WTC11 (cell line): Measurements from ENCODE around the gene PTK6. TPM values are rescaled to one million over a fixed set of nuclear protein-coding genes. Genes with fewer than 3 reads are reported as not detected.

Experiments used
- ATAC-seq: fragments of 200-7000 bp; cut with Tn5 transposase; 2 replicates; pipeline ENCODE4 v1.10.0; 2021; ENCODE audit warnings: mild to moderate bottlenecking, moderate library complexity
- CTCF ChIA-PET: fragments of 300-600 bp; sonication (Branson Sonifier 250); formaldehyde crosslinking; loops from one replicate; lab custom pipeline; 2021; ENCODE audit warnings: antibody characterized with exemption; lab: Charles Lee
- POLR2A ChIA-PET: fragments of 350-600 bp; sonication (Branson Sonifier 250); formaldehyde crosslinking; loops from one replicate; lab custom pipeline; 2021; ENCODE audit warnings: antibody characterized with exemption; lab: Charles Lee
- DNase-seq: peaks from one replicate; pipeline ENCODE4 v3.0.0; 2021; ENCODE audit warnings: low spot score
- H3K27ac Mint-ChIP-seq: 2 replicates; pipeline ENCODE4 v1.8.0; 2021; ENCODE audit warnings: mixed read lengths
- H3K27me3 Mint-ChIP-seq: 2 replicates; pipeline ENCODE4 v1.8.0; 2021; ENCODE audit warnings: low read depth, mild to moderate bottlenecking, moderate library complexity, mixed read lengths
- H3K36me3 Mint-ChIP-seq: 2 replicates; pipeline ENCODE4 v1.8.0; 2021; ENCODE audit warnings: mixed read lengths
- H3K4me1 Mint-ChIP-seq: 2 replicates; pipeline ENCODE4 v1.8.0; 2022; ENCODE audit warnings: mixed read lengths
- H3K4me3 Mint-ChIP-seq: 2 replicates; pipeline ENCODE4 v1.8.0; 2021; ENCODE audit warnings: mild to moderate bottlenecking, moderate library complexity, mixed read lengths
- H3K9me3 Mint-ChIP-seq: 2 replicates; pipeline ENCODE4 v1.8.0; 2021; ENCODE audit warnings: mixed read lengths
- AFF4 ChIP-seq: sonication (generic); formaldehyde crosslinking; IDR thresholded peaks from 2 replicates; pipeline ENCODE4 v1.8.1; 2023; ENCODE audit warnings: mild to moderate bottlenecking, missing genetic modification reagents, borderline replicate concordance
- ARID4B ChIP-seq: sonication (generic); formaldehyde crosslinking; IDR thresholded peaks from 2 replicates; pipeline ENCODE4 v1.8.0; 2023; ENCODE audit warnings: missing genetic modification reagents, mild to moderate bottlenecking, borderline replicate concordance
- ATF2 ChIP-seq: sonication (generic); formaldehyde crosslinking; IDR thresholded peaks from 2 replicates; pipeline ENCODE4 v1.8.1; 2022; ENCODE audit warnings: low read depth, missing genetic modification reagents, borderline replicate concordance
- E2F1 ChIP-seq: sonication (generic); formaldehyde crosslinking; IDR thresholded peaks from 2 replicates; pipeline ENCODE4 v1.8.0; 2022; ENCODE audit warnings: mild to moderate bottlenecking, missing genetic modification reagents
- EMX1 ChIP-seq: fragments of 250-450 bp; sonication (Bioruptor Pico); IDR thresholded peaks from 2 replicates; pipeline ENCODE4 v1.8.0; 2021; ENCODE audit warnings: mild to moderate bottlenecking
- ERG ChIP-seq: fragments of 250-450 bp; sonication (Bioruptor Pico); IDR thresholded peaks from 2 replicates; pipeline ENCODE4 v1.8.0; 2021; ENCODE audit warnings: mild to moderate bottlenecking
- FOXP1 ChIP-seq: sonication (generic); formaldehyde crosslinking; IDR thresholded peaks from 2 replicates; pipeline ENCODE4 v1.8.0; 2022; ENCODE audit warnings: missing genetic modification reagents, mild to moderate bottlenecking, moderate library complexity, borderline replicate concordance
- FOXP4 ChIP-seq: sonication (generic); formaldehyde crosslinking; IDR thresholded peaks from 2 replicates; pipeline ENCODE4 v1.8.0; 2022; ENCODE audit warnings: mild to moderate bottlenecking, missing genetic modification reagents
- GABPB1 ChIP-seq: sonication (generic); formaldehyde crosslinking; IDR thresholded peaks from 2 replicates; pipeline ENCODE4 v1.8.1; 2023; ENCODE audit warnings: mild to moderate bottlenecking, missing genetic modification reagents
- IRF2 ChIP-seq: sonication (generic); formaldehyde crosslinking; IDR thresholded peaks from 2 replicates; pipeline ENCODE4 v1.8.0; 2022; ENCODE audit warnings: low read depth, missing genetic modification reagents, borderline replicate concordance
- MLX ChIP-seq: sonication (generic); formaldehyde crosslinking; IDR thresholded peaks from 2 replicates; pipeline ENCODE4 v1.8.1; 2023; ENCODE audit warnings: mild to moderate bottlenecking, missing genetic modification reagents, moderate library complexity
- NR2C2 ChIP-seq: sonication (generic); formaldehyde crosslinking; IDR thresholded peaks from 2 replicates; pipeline ENCODE4 v1.8.0; 2022; ENCODE audit warnings: mild to moderate bottlenecking, missing genetic modification reagents
- OVOL2 ChIP-seq: fragments of 250-450 bp; sonication (Bioruptor Pico); IDR thresholded peaks from 2 replicates; pipeline ENCODE4 v1.9.0; 2021; ENCODE audit warnings: mild to moderate bottlenecking, borderline replicate concordance
- PRRX2 ChIP-seq: fragments of 250-450 bp; sonication (Bioruptor Pico); IDR thresholded peaks from 2 replicates; pipeline ENCODE4 v1.8.0; 2021; ENCODE audit warnings: mild to moderate bottlenecking
- USF1 ChIP-seq: sonication (generic); formaldehyde crosslinking; IDR thresholded peaks from 2 replicates; pipeline ENCODE4 v1.8.0; 2022; ENCODE audit warnings: mild to moderate bottlenecking, missing genetic modification reagents
- ZMAT4 ChIP-seq: fragments of 250-450 bp; sonication (Bioruptor Pico); IDR thresholded peaks from 2 replicates; pipeline ENCODE4 v1.9.0; 2021; ENCODE audit warnings: mild to moderate bottlenecking
- ZNF121 ChIP-seq: sonication (generic); formaldehyde crosslinking; IDR thresholded peaks from 2 replicates; pipeline ENCODE4 v1.8.0; 2023; ENCODE audit warnings: missing genetic modification reagents
- ZNF138 ChIP-seq: sonication (generic); formaldehyde crosslinking; conservative IDR thresholded peaks from 2 replicates; pipeline ENCODE4 v1.8.1; 2022; ENCODE audit warnings: mild to moderate bottlenecking, moderate library complexity, missing genetic modification reagents
- total RNA-seq: library from RNA; stranded (reverse); gene quantifications from 3 replicates; pipeline ENCODE4 v1.2.3, GENCODE V29; 2021

PTK6 gene
- total RNA-seq, 1 experiment from 2014 or later, result 0.22 TPM

GRCh38 chr20:63549679-63550282 lies 12.6 kb upstream of the PTK6 start:
- Mint-ChIP-seq H3K27ac (no peak overlapping the region; the same call in 1 of the 2 replicates), H3K36me3 (no peaks in the 10 kb centered on the region), H3K4me3 (no peak overlapping the region), H3K9me3 (no peaks in the 10 kb centered on the region), H3K27me3 (no peaks in the 10 kb centered on the region), H3K4me1 (peaks cover 23% of the 10 kb centered on the region)
- ATAC-seq (no peak), DNase-seq (no peak)
- TF ChIP-seq ATF2 (CRISPR knock-in tag), result no peak
- TF ChIP-seq E2F1 (CRISPR knock-in tag), result no peak
- TF ChIP-seq GABPB1 (CRISPR knock-in tag), result no peak
- TF ChIP-seq MLX (CRISPR knock-in tag), result no peak
- TF ChIP-seq EMX1 (CRISPR knock-in tag), result no peak
- no peak for TF ChIP-seq IRF2 (CRISPR knock-in tag)
- TF ChIP-seq USF1 (CRISPR knock-in tag), result no peak
- no peak for TF ChIP-seq ZMAT4
- TF ChIP-seq NR2C2 (CRISPR knock-in tag), result no peak
- no peak for TF ChIP-seq ARID4B (CRISPR knock-in tag)
- no peak for TF ChIP-seq FOXP4 (CRISPR knock-in tag)
- ChIA-PET CTCF (interaction anchor here (2.2 kb wide), 1 partner anchor 12 kb away, joined by 15 read pairs; no protein-coding TSS in a partner anchor), POLR2A (no interaction called here)

- no peak overlapping the region for H3K4me3 Mint-ChIP-seq
- POLR2A ChIA-PET, result no interaction called here
- H3K27me3 Mint-ChIP-seq, result no peaks in the 10 kb centered on the region
- H3K27ac Mint-ChIP-seq, result no peak overlapping the region
- no peaks in the 10 kb centered on the region for H3K36me3 Mint-ChIP-seq
- ATAC-seq (no peak), DNase-seq (no peak)
- H3K4me1 Mint-ChIP-seq, result peaks cover 23% of the 10 kb centered on the region
- H3K9me3 Mint-ChIP-seq, result no peaks in the 10 kb centered on the region
- CTCF ChIA-PET, result interaction anchor here (2.2 kb wide), 1 partner anchor 11 kb away, joined by 15 read pairs; no protein-coding TSS in a partner anchor
- TF ChIP-seq ZNF121 (CRISPR knock-in tag), result no peak
- no peak for TF ChIP-seq ERG (CRISPR knock-in tag)
- TF ChIP-seq OVOL2, result no peak
- no peak for TF ChIP-seq ZNF138 (CRISPR knock-in tag)
- TF ChIP-seq AFF4 (CRISPR knock-in tag), result no peak
- TF ChIP-seq PRRX2 (CRISPR knock-in tag), result no peak
- no peak for TF ChIP-seq FOXP1
Observed at GRCh38 chr20:63549019-63549418, 11.8 kb upstream of the PTK6 start.
